Vagina (tissue), 2 donors: ENCODE data around the gene CCHCR1. TPM values are rescaled to one million over a fixed set of nuclear protein-coding genes. Genes with fewer than 3 reads are reported as not detected.
A peak's percentile ranks its signal among the peaks of the same experiment; 100 is the strongest.

Experiments
- DNase-seq, 2 donors: peaks; one replicate each; pipeline ENCODE4 v3.0.0-alpha.2; 2017; ENCODE audit errors: extremely low spot score in 2 of 2
- H3K27ac ChIP-seq: fragments of 200-600 bp; sonication (generic); one replicate; pipeline ENCODE4 v1.5.1; 2019
- H3K27me3 ChIP-seq: fragments of 200-600 bp; sonication (generic); one replicate; pipeline ENCODE4 v1.5.1; 2019
- H3K36me3 ChIP-seq, 2 donors: fragments of 200-600 bp; sonication (generic); one replicate each; pipeline ENCODE4 v1.5.1; 2017 to 2019
- H3K4me1 ChIP-seq: fragments of 200-600 bp; sonication (generic); one replicate; pipeline ENCODE4 v1.5.1; 2019
- H3K4me3 ChIP-seq, 2 donors: fragments of 200-600 bp; sonication (generic); 1 replicate in 1 of 2; 2 replicates in 1 of 2; pipeline ENCODE4 v1.5.1; 2016 to 2019
- H3K9me3 ChIP-seq: fragments of 200-600 bp; sonication (generic); one replicate; pipeline ENCODE4 v1.5.1; 2019
- POLR2A ChIP-seq, 2 donors: fragments of 450-650 bp; IDR thresholded peaks; one replicate each; pipeline ENCODE4 v1.6.1; 2017; ENCODE audit warnings: antibody characterized with exemption in 2 of 2, mild to moderate bottlenecking in 2 of 2, moderate library complexity in 2 of 2
- POLR2AphosphoS5 ChIP-seq, 2 donors: sonication (generic); formaldehyde crosslinking; IDR thresholded peaks; one replicate each; pipeline ENCODE4 v1.9.0; 2017; ENCODE audit warnings: antibody characterized with exemption in 2 of 2, mild to moderate bottlenecking in 2 of 2, low read depth in 1 of 2; ENCODE audit not compliant: insufficient read depth in 1 of 2
- intact Hi-C: fragments of 100-400 bp; cut with DNase I; formaldehyde crosslinking; loops from one replicate; pipeline ENCODE4 v1.15.1; 2023
- total RNA-seq: library from RNA; depleted of rRNA; stranded (reverse); fragments of >200 nt; gene quantifications from one replicate; pipeline ENCODE4 v1.2.3, GENCODE V29; 2016
- TF ChIP-seq, protein P1 (sequence below), 3 experiments: fragments of 450-650 bp in 2 of 3; fragments of 200-600 bp in 1 of 3; sonication (generic) in 1 of 3; IDR thresholded peaks; one replicate each; pipeline ENCODE4 v1.5.1; 2017 to 2019; ENCODE audit warnings: antibody characterized with exemption in 3 of 3, mild to moderate bottlenecking in 2 of 3, moderate library complexity in 2 of 3

The CCHCR1 gene
- total RNA-seq, 1 donor from 2014 or later, result 21.9 TPM

DNA sequence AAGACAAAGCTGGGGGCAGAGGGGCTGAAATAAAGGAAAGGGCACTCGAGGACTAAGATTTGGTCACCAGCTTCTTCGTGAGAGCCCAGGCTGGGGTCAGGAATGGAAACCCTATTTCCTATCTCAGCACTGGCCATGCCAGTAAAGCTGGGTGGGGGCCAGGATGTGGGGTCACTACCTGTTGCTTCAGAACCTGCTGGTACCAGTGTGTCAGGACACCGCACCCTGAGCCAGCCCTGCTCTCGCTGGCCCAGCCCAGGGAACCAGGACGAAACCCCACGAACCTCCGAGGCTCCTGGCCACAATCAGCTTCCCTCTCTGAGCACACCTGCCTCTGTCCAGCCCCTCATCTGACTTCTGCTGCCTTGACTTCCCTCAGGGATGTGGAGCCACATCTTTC lies 39.4 kb downstream of the CCHCR1 start:
- no peak overlapping the region for H3K4me3 ChIP-seq
- H3K4me1 ChIP-seq, result peaks cover 57% of the 10 kb centered on the region
- no peak for DNase-seq
- intact Hi-C loops, result no loop called here
- H3K36me3 ChIP-seq, result no peaks in the 10 kb centered on the region
- H3K9me3 ChIP-seq, result no peaks in the 10 kb centered on the region
- H3K27me3 ChIP-seq, result no peaks in the 10 kb centered on the region
- H3K27ac ChIP-seq, result no peak overlapping the region
- TF ChIP-seq, protein P1, sequence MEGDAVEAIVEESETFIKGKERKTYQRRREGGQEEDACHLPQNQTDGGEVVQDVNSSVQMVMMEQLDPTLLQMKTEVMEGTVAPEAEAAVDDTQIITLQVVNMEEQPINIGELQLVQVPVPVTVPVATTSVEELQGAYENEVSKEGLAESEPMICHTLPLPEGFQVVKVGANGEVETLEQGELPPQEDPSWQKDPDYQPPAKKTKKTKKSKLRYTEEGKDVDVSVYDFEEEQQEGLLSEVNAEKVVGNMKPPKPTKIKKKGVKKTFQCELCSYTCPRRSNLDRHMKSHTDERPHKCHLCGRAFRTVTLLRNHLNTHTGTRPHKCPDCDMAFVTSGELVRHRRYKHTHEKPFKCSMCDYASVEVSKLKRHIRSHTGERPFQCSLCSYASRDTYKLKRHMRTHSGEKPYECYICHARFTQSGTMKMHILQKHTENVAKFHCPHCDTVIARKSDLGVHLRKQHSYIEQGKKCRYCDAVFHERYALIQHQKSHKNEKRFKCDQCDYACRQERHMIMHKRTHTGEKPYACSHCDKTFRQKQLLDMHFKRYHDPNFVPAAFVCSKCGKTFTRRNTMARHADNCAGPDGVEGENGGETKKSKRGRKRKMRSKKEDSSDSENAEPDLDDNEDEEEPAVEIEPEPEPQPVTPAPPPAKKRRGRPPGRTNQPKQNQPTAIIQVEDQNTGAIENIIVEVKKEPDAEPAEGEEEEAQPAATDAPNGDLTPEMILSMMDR (IDR thresholded peaks at IDR 0.05), result no peak
- TF ChIP-seq POLR2A (IDR thresholded peaks at IDR 0.05) (no peak), POLR2AphosphoS5 (IDR thresholded peaks at IDR 0.05; ENCODE audit: insufficient read depth in 1 of 2, low read depth in 1 of 2) (no peak)

DNA sequence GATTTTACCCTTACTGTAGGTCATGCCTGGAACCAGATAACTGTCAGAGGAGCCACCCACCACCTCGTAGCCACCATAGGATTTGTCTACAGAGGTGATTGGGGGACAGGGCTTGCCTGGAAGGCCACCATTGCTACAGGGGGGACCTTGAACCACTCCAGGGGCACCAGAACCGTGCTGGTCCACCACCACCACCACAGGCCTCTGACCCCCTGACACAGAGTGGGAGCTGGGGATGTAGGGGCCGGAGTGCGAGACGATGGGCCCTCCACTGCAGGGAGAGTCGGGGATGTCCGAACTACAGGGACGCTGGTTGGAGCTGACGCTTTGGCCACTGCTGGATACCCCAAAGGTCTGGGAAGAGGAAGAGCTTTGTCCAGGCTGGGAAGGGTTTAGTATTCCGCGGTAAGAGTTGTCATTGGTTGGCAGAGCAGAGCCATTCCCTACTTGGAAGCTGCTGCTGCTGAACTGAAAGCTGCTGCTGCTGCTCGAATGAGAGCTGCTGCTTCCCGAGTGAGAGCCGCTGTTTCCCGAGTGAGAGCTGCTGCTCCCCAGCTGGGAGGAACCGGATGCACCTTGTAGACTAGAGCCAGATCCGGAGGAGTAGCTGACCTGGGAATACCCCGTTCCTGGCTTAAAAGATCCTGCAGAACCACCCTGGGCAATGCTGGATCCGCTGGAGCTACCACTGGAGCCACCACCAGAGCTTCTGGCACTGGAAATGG lies 40.8 kb downstream of the CCHCR1 start:
- H3K27ac ChIP-seq, result peak overlapping the region; percentile 44
- no peaks in the 10 kb centered on the region for H3K9me3 ChIP-seq
- H3K4me3 ChIP-seq, result peak overlapping the region; percentile 23 to 30
- intact Hi-C loops, result no loop called here
- TF ChIP-seq, protein P1 (IDR thresholded peaks at IDR 0.05), result no peak
- peak in 1 of 2 donors; percentile 32 for TF ChIP-seq POLR2AphosphoS5 (IDR thresholded peaks at IDR 0.05; ENCODE audit: insufficient read depth in 1 of 2, low read depth in 1 of 2)
- no peak for DNase-seq
- no peaks in the 10 kb centered on the region for H3K36me3 ChIP-seq
- H3K27me3 ChIP-seq, result no peaks in the 10 kb centered on the region
- H3K4me1 ChIP-seq, result peaks cover 48% of the 10 kb centered on the region

GRCh38 chr6:31115941-31116560 lies 41.6 kb downstream of the CCHCR1 start:
- no peak for DNase-seq
- Histone ChIP-seq H3K36me3 (no peaks in the 10 kb centered on the region), H3K27ac (peak overlapping the region; percentile 81), H3K4me1 (peaks cover 48% of the 10 kb centered on the region), H3K4me3 (no peak overlapping the region), H3K27me3 (no peaks in the 10 kb centered on the region), H3K9me3 (no peaks in the 10 kb centered on the region)
- intact Hi-C loops, result no loop called here
- TF ChIP-seq POLR2A (IDR thresholded peaks at IDR 0.05) (no peak), POLR2AphosphoS5 (IDR thresholded peaks at IDR 0.05; ENCODE audit: insufficient read depth in 1 of 2, low read depth in 1 of 2) (no peak)
- TF ChIP-seq, protein P1 (IDR thresholded peaks at IDR 0.05), result no peak

GRCh38 chr6:31114970-31115849 lies 42.4 kb downstream of the CCHCR1 start:
- intact Hi-C loops, result no loop called here
- H3K27ac ChIP-seq, result peak overlapping the region; percentile 81
- peak in 1 of 2 donors; percentile 1 for TF ChIP-seq POLR2AphosphoS5 (IDR thresholded peaks at IDR 0.05; ENCODE audit: insufficient read depth in 1 of 2, low read depth in 1 of 2)
- TF ChIP-seq POLR2A (IDR thresholded peaks at IDR 0.05), result no peak
- no peak for DNase-seq
- peaks cover 48% of the 10 kb centered on the region for H3K4me1 ChIP-seq
- peak overlapping the region; percentile 29 to 35 for H3K4me3 ChIP-seq
- no peaks in the 10 kb centered on the region for H3K9me3 ChIP-seq
- no peaks in the 10 kb centered on the region for H3K27me3 ChIP-seq
- H3K36me3 ChIP-seq, result no peaks in the 10 kb centered on the region

GRCh38 chr6:31114541-31114878 lies 43.1 kb downstream of the CCHCR1 start, which contains the start of gene PSORS1C1:
Gene PSORS1C1, plus strand, starts transcription at chr6:31114800. Its CDS starts 14,833 bp downstream, at chr6:31129633.
- H3K36me3 ChIP-seq, result no peaks in the 10 kb centered on the region
- H3K9me3 ChIP-seq, result no peaks in the 10 kb centered on the region
- H3K27me3 ChIP-seq, result no peaks in the 10 kb centered on the region
- peaks cover 48% of the 10 kb centered on the region for H3K4me1 ChIP-seq
- peak in 1 of 2 donors; percentile 94 for DNase-seq
- peak; percentile 73 to 77 for TF ChIP-seq POLR2AphosphoS5 (IDR thresholded peaks at IDR 0.05; ENCODE audit: insufficient read depth in 1 of 2, low read depth in 1 of 2)
- TF ChIP-seq POLR2A (IDR thresholded peaks at IDR 0.05), result no peak
- TF ChIP-seq, protein P1 (IDR thresholded peaks at IDR 0.05), result no peak
- intact Hi-C loops, result no loop called here
- peak within 1 kb of the TSS; percentile 81 for H3K27ac ChIP-seq
- H3K4me3 ChIP-seq, result peak within 1 kb of the TSS; percentile 29 to 35
